ENCODE results near the gene TPP1.
A peak's percentile ranks its signal among the peaks of the same experiment; 100 is the strongest.

- TF ChIP-seq EP300 (IDR thresholded peaks at IDR 0.05) (peak in 1 of 2 donors; percentile 78), CTCF (IDR thresholded peaks at IDR 0.05) (no peak), POLR2A (IDR thresholded peaks at IDR 0.05) (no peak)
These were observed 11.9 kb downstream of the TPP1 start for GRCh38 chr11:6607190-6607795.
